Stimulated activated CD4-positive, alpha-beta T cell treated with anti-CD3 and anti-CD28 coated beads, TNF-alpha, amount 100 ng/mL, for 1 hour (primary cell): ENCODE data around the gene CLTCL1.

Experiments
- DNase-seq, 3 donors: peaks; one replicate each; pipeline ENCODE4 v3.0.0-alpha.2; 2020; ENCODE audit warnings: low read depth in 3 of 3, low spot score in 1 of 3

The CLTCL1 gene

GRCh38 chr22:19253143-19253542 is 38.4 kb downstream of the CLTCL1 start:
- DNase-seq = no peak

- no peak for DNase-seq
These were observed 46.7 kb downstream of the CLTCL1 start for GRCh38 chr22:19244600-19245352.

GRCh38 chr22:19242699-19243098 is 48.8 kb downstream of the CLTCL1 start:
- no peak for DNase-seq

- no peak for DNase-seq
These were observed 50.0 kb downstream of the CLTCL1 start for GRCh38 chr22:19241593-19241906.

GRCh38 chr22:19240813-19241592 is 50.5 kb downstream of the CLTCL1 start:
- no peak for DNase-seq

GRCh38 chr22:19239464-19239863 is 52.1 kb downstream of the CLTCL1 start:
- DNase-seq = no peak

- DNase-seq = no peak
These were observed 52.6 kb downstream of the CLTCL1 start for GRCh38 chr22:19238900-19239299.

GRCh38 chr22:19235874-19236273 is 55.6 kb downstream of the CLTCL1 start:
- no peak for DNase-seq

GRCh38 chr22:19234126-19234896 is 57.2 kb downstream of the CLTCL1 start:
- no peak for DNase-seq

- no peak for DNase-seq
These were observed 58.3 kb downstream of the CLTCL1 start for GRCh38 chr22:19233189-19233661.

GRCh38 chr22:19232623-19233022 is 58.9 kb downstream of the CLTCL1 start:
- no peak for DNase-seq

- DNase-seq = no peak
These were observed 59.5 kb downstream of the CLTCL1 start for GRCh38 chr22:19231986-19232385.

- DNase-seq = no peak
These were observed 61.9 kb downstream of the CLTCL1 start for GRCh38 chr22:19229600-19229999.

GRCh38 chr22:19228179-19228578 is 63.3 kb downstream of the CLTCL1 start:
- no peak for DNase-seq

- no peak for DNase-seq
These were observed 65.1 kb downstream of the CLTCL1 start for GRCh38 chr22:19226428-19226827.

GRCh38 chr22:19225560-19225959 is 66.0 kb downstream of the CLTCL1 start:
- DNase-seq = no peak

- no peak for DNase-seq
These were observed 66.5 kb downstream of the CLTCL1 start for GRCh38 chr22:19224985-19225384.

GRCh38 chr22:19224557-19224956 is 67.0 kb downstream of the CLTCL1 start:
- no peak for DNase-seq

- no peak for DNase-seq
These were observed 67.9 kb downstream of the CLTCL1 start for GRCh38 chr22:19223617-19224016.

GRCh38 chr22:19223110-19223509 is 68.4 kb downstream of the CLTCL1 start:
- DNase-seq = no peak

GRCh38 chr22:19222242-19223005 is 69.1 kb downstream of the CLTCL1 start:
- DNase-seq = no peak
